Medulla oblongata (tissue), 1 donor: ENCODE data around the gene ZNF747.

Source experiments
- DNase-seq: peaks from one replicate; pipeline ENCODE4 v3.0.0-alpha.2; 2015; ENCODE audit errors: extremely low spot score

Gene ZNF747

GRCh38 chr16:30518552-30518951 is 16.1 kb downstream of the ZNF747 start:
- no peak for DNase-seq

- no peak for DNase-seq
These were observed 19.4 kb downstream of the ZNF747 start for GRCh38 chr16:30515275-30515674.

- DNase-seq, result no peak
These were observed 23.1 kb downstream of the ZNF747 start for GRCh38 chr16:30511509-30511908.

- no peak for DNase-seq
These were observed 24.2 kb downstream of the ZNF747 start for GRCh38 chr16:30510376-30510938.

- no peak for DNase-seq
These were observed 25.4 kb downstream of the ZNF747 start for GRCh38 chr16:30509081-30509765.

GRCh38 chr16:30503403-30504296 is 31.0 kb downstream of the ZNF747 start:
- DNase-seq, result no peak

- no peak for DNase-seq
These were observed 35.4 kb downstream of the ZNF747 start for GRCh38 chr16:30499284-30499683.

GRCh38 chr16:30494709-30495108 is 39.9 kb downstream of the ZNF747 start:
- no peak for DNase-seq

- DNase-seq, result no peak
These were observed 40.6 kb downstream of the ZNF747 start for GRCh38 chr16:30493941-30494488.

GRCh38 chr16:30491744-30492308 is 42.8 kb downstream of the ZNF747 start:
- DNase-seq, result no peak

GRCh38 chr16:30491229-30491628 is 43.4 kb downstream of the ZNF747 start:
- DNase-seq, result no peak

- DNase-seq, result no peak
These were observed 44.4 kb downstream of the ZNF747 start for GRCh38 chr16:30490210-30490609.

- DNase-seq, result peak; percentile 23
These were observed 45.7 kb downstream of the ZNF747 start for GRCh38 chr16:30488764-30489605.

- DNase-seq, result no peak
These were observed 48.7 kb downstream of the ZNF747 start for GRCh38 chr16:30485818-30486436.

GRCh38 chr16:30484887-30485286 is 49.8 kb downstream of the ZNF747 start:
- DNase-seq, result no peak

- DNase-seq, result no peak
These were observed 52.3 kb downstream of the ZNF747 start for GRCh38 chr16:30482366-30482765.

- DNase-seq, result no peak
These were observed 53.3 kb downstream of the ZNF747 start for GRCh38 chr16:30481381-30481780.
